GM18505 (cell line): ENCODE measurements around the gene HDLBP.

Experiments
- ATAC-seq: cut with Tn5 transposase; IDR thresholded peaks from one replicate; pipeline ENCODE4 v1.9.1; 2021; ENCODE audit not compliant: unreplicated experiment
- POLR2A ChIP-seq: IDR thresholded peaks from 4 replicates; pipeline ENCODE4 v1.6.1; 2011; ENCODE audit warnings: borderline replicate concordance; ENCODE audit not compliant: insufficient read depth, insufficient read length; ENCODE audit errors: extremely low read depth

Gene HDLBP

GRCh38 chr2:241256168-241256545, 59.3 kb downstream of the HDLBP start:
- no peak for ATAC-seq

GRCh38 chr2:241255542-241256167, 59.8 kb downstream of the HDLBP start:
- TF ChIP-seq POLR2A: no peak
- no peak for ATAC-seq

More at GRCh38 chr2:241256168-241256545, 59.3 kb downstream of the HDLBP start:
- no peak for TF ChIP-seq POLR2A

- no peak for TF ChIP-seq POLR2A
- ATAC-seq: no peak
Observed at GRCh38 chr2:241254904-241255351, 60.5 kb downstream of the HDLBP start.

GRCh38 chr2:241252778-241253475, 62.5 kb downstream of the HDLBP start:
- no peak for ATAC-seq
- no peak for TF ChIP-seq POLR2A

GRCh38 chr2:241249654-241250053, 65.8 kb downstream of the HDLBP start:
- no peak for ATAC-seq
- no peak for TF ChIP-seq POLR2A

- TF ChIP-seq POLR2A: no peak
Observed at GRCh38 chr2:241248897-241249296, 66.6 kb downstream of the HDLBP start.

GRCh38 chr2:241248289-241248688, 67.2 kb downstream of the HDLBP start:
- TF ChIP-seq POLR2A: no peak
- no peak for ATAC-seq

More at GRCh38 chr2:241248897-241249296, 66.6 kb downstream of the HDLBP start:
- no peak for ATAC-seq

- TF ChIP-seq POLR2A: no peak
- no peak for ATAC-seq
Observed at GRCh38 chr2:241244368-241244767, 71.1 kb downstream of the HDLBP start.

GRCh38 chr2:241242306-241242705, 73.2 kb downstream of the HDLBP start:
- no peak for ATAC-seq
- no peak for TF ChIP-seq POLR2A

GRCh38 chr2:241241669-241242068, 73.8 kb downstream of the HDLBP start:
- ATAC-seq: no peak
- TF ChIP-seq POLR2A: no peak

- no peak for TF ChIP-seq POLR2A
- no peak for ATAC-seq
Observed at GRCh38 chr2:241240320-241241004, 75.0 kb downstream of the HDLBP start.

GRCh38 chr2:241239552-241240202, 75.8 kb downstream of the HDLBP start:
- ATAC-seq: no peak
- TF ChIP-seq POLR2A: no peak

- no peak for TF ChIP-seq POLR2A
- no peak for ATAC-seq
Observed at GRCh38 chr2:241238693-241239198, 76.7 kb downstream of the HDLBP start.
